Neural cell (in vitro differentiated cells): ENCODE results near the gene FAM168A. TPM values are rescaled to one million over a fixed set of nuclear protein-coding genes. Genes with fewer than 3 reads are reported as not detected.

Experiments used
- H2AFZ ChIP-seq: fragments of 200-600, 300-800 bp; sonication (generic), shearing (Covaris generic); 2 replicates; pipeline ENCODE4 v1.6.0; 2014; ENCODE audit warnings: low read depth, mild to moderate bottlenecking, antibody characterized with exemption, low read length, moderate library complexity
- H3F3A ChIP-seq: fragments of 200-600 bp; shearing (Covaris generic); 2 replicates; pipeline ENCODE4 v1.6.1; 2016; ENCODE audit warnings: mild to moderate bottlenecking, moderate library complexity, mixed read lengths, antibody characterized with exemption, low read length; ENCODE audit not compliant: insufficient read depth, poor library complexity, severe bottlenecking
- H3K27ac ChIP-seq: fragments of 200-600, 300-800 bp; sonication (generic), shearing (Covaris generic); 2 replicates; pipeline ENCODE4 v1.5.1; 2014; ENCODE audit warnings: mild to moderate bottlenecking, low read length, moderate library complexity
- H3K27me3 ChIP-seq: fragments of 300-800, 200-600 bp; sonication (generic), shearing (Covaris generic); 2 replicates; pipeline ENCODE4 v1.6.0; 2014; ENCODE audit warnings: mild to moderate bottlenecking, low read depth, low read length, moderate library complexity; ENCODE audit not compliant: insufficient read depth
- H3K36me3 ChIP-seq: fragments of 300-800, 200-600 bp; sonication (generic), shearing (Covaris generic); 2 replicates; pipeline ENCODE4 v1.5.1; 2014; ENCODE audit warnings: mild to moderate bottlenecking, antibody characterized with exemption, low read length, moderate library complexity; ENCODE audit not compliant: insufficient read depth
- H3K4me2 ChIP-seq: fragments of 300-800, 200-600 bp; sonication (generic), shearing (Covaris generic); 2 replicates; pipeline ENCODE4 v1.6.0; 2014; ENCODE audit warnings: mild to moderate bottlenecking, low read length
- H3K4me3 ChIP-seq: fragments of 300-800, 200-600 bp; sonication (generic), shearing (Covaris generic); 2 replicates; pipeline ENCODE4 v1.5.1; 2014; ENCODE audit warnings: mild to moderate bottlenecking, low read length, moderate library complexity
- H3K79me2 ChIP-seq: fragments of 200-600 bp; shearing (Covaris generic); replicated peaks from 2 replicates; pipeline ENCODE4 v1.6.0; 2014; ENCODE audit warnings: mild to moderate bottlenecking, low read length, moderate library complexity; ENCODE audit not compliant: insufficient read depth
- H3K9ac ChIP-seq: fragments of 300-800, 200-600 bp; sonication (generic), shearing (Covaris generic); 2 replicates; pipeline ENCODE4 v1.6.1; 2016; ENCODE audit warnings: mild to moderate bottlenecking, low read length, mixed read lengths
- H3K9me2 ChIP-seq: fragments of 200-600 bp; shearing (Covaris generic); 2 replicates; pipeline ENCODE4 v1.6.1; 2016; ENCODE audit warnings: mild to moderate bottlenecking, low read length, mixed read lengths; ENCODE audit not compliant: insufficient read depth
- H3K9me3 ChIP-seq: fragments of 200-600, 300-800 bp; sonication (generic), shearing (Covaris generic); 2 replicates; pipeline ENCODE4 v1.6.1; 2016; ENCODE audit warnings: mild to moderate bottlenecking, mixed run types, low read length, moderate library complexity, mixed read lengths
- H4K20me1 ChIP-seq: fragments of 200-600 bp; shearing (Covaris generic); 2 replicates; pipeline ENCODE4 v1.6.1; 2016; ENCODE audit warnings: mild to moderate bottlenecking, mixed run types; ENCODE audit not compliant: insufficient read depth
- EP300 ChIP-seq: fragments of 450-650 bp; conservative IDR thresholded peaks from 2 replicates; pipeline ENCODE4 v1.6.1; 2014; ENCODE audit warnings: antibody characterized with exemption, mild to moderate bottlenecking, moderate library complexity; ENCODE audit not compliant: poor library complexity, severe bottlenecking
- EZH2 ChIP-seq: fragments of 200-600, 300-800 bp; shearing (Covaris generic), sonication (generic); IDR thresholded peaks from 2 replicates; pipeline ENCODE4 v1.6.1; 2014; ENCODE audit warnings: antibody characterized with exemption, low read length, borderline replicate concordance, mild to moderate bottlenecking; ENCODE audit not compliant: insufficient read depth, poor library complexity, severe bottlenecking
- MXI1 ChIP-seq: fragments of 450-650 bp; conservative IDR thresholded peaks from 2 replicates; pipeline ENCODE4 v1.6.1; 2014; ENCODE audit warnings: antibody characterized with exemption, mild to moderate bottlenecking; ENCODE audit not compliant: poor library complexity, severe bottlenecking
- POLR2AphosphoS5 ChIP-seq: IDR thresholded peaks from 2 replicates; pipeline ENCODE4 v1.6.1; 2012
- RAD21 ChIP-seq: fragments of 450-650 bp; conservative IDR thresholded peaks from 2 replicates; pipeline ENCODE4 v1.6.1; 2014; ENCODE audit warnings: antibody characterized with exemption, mild to moderate bottlenecking, moderate library complexity
- SMC3 ChIP-seq: fragments of 450-650 bp; conservative IDR thresholded peaks from 2 replicates; pipeline ENCODE4 v1.6.1; 2014; ENCODE audit warnings: antibody characterized with exemption, mild to moderate bottlenecking, moderate library complexity; ENCODE audit not compliant: poor library complexity
- TAF1 ChIP-seq: IDR thresholded peaks from 2 replicates; pipeline ENCODE4 v1.6.1; 2012; ENCODE audit warnings: low read depth
- polyA plus RNA-seq: library from polyadenylated mRNA; depleted of rRNA; stranded (reverse); fragments of >200 nt; gene quantifications from 2 replicates; pipeline ENCODE4 v1.2.3, GENCODE V29; 2014
- TF ChIP-seq, protein P1 (sequence below): fragments of 450-650 bp; IDR thresholded peaks from 2 replicates; pipeline ENCODE4 v1.5.1; 2014; ENCODE audit warnings: antibody characterized with exemption, mild to moderate bottlenecking, moderate library complexity; ENCODE audit not compliant: poor library complexity, severe bottlenecking
- TF ChIP-seq, protein P2 (sequence below): IDR thresholded peaks from 2 replicates; pipeline ENCODE4 v1.6.1; 2012; ENCODE audit warnings: borderline replicate concordance

The FAM168A gene
- polyA plus RNA-seq, 1 donor from 2014 or later: 67.3 TPM

DNA sequence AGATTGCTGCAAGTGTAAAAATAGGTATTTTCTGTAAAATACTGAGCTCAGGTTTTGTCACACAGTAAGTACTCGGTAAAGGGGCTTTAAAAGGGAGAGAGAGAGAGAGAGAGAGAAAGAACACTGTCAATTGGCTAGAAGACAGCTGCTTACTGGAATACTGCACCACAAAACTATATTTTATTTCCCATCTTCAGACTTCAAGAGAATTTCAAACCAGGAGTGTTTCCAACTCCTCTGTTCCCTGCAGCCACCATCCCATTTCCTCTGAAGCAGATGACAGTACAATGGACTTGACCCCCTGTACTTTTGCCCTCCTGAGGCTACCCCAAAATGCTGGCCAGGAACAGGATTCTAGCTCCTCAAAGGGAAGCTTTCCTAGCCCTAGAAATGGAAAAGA is 132.0 kb downstream of the FAM168A start:
- no peak for TF ChIP-seq TAF1
- no peak for TF ChIP-seq EP300
- TF ChIP-seq SMC3: no peak
- Histone ChIP-seq H3K27ac (no peak overlapping the region), H4K20me1 (no peaks in the 10 kb centered on the region), H3K27me3 (no peaks in the 10 kb centered on the region), H3K9me3 (no peaks in the 10 kb centered on the region), H3K4me2 (no peak overlapping the region), H3K9ac (no peak overlapping the region), H3F3A (no peaks in the 10 kb centered on the region), H3K9me2 (no peaks in the 10 kb centered on the region), H3K4me3 (no peak overlapping the region), H3K36me3 (no peaks in the 10 kb centered on the region), H3K79me2 (no peaks in the 10 kb centered on the region), H2AFZ (no peak overlapping the region)

DNA sequence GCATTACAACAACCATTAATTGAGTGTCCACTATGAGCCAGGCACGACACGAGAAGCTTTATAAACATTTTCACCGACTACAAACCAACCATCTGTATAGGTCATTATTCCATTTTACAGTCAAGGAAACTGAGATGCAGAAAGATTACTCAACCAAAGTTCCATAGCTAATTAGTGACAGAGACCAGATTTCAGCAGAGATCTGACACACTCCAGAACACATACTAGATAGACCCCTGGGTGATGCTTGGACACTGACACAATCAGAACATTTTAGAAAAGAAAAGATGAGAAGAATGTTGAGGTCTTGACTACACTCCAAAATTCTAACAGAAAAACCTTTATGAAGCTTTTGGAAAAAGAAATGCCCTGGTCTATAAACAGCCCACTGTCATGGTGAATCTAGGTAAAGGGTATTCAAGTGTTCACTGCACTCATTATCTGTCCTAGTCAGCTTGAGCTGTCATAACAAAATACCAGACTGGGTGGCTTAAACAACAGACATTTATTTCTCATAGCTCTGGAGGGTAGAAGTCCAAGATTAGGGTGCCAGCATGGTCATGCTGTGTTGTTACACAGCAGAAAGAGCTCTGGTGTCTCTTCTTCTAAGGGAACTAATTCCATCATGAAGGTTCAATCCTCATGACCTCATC is 132.8 kb downstream of the FAM168A start:
- no peak overlapping the region for H3K4me3 ChIP-seq
- H3K27me3 ChIP-seq: no peaks in the 10 kb centered on the region
- no peaks in the 10 kb centered on the region for H3F3A ChIP-seq
- no peak overlapping the region for H3K9ac ChIP-seq
- H3K79me2 ChIP-seq: no peaks in the 10 kb centered on the region
- no peaks in the 10 kb centered on the region for H3K9me3 ChIP-seq
- no peaks in the 10 kb centered on the region for H4K20me1 ChIP-seq
- TF ChIP-seq MXI1 (no peak), EZH2 (no peak)
- no peak overlapping the region for H3K4me2 ChIP-seq
- H2AFZ ChIP-seq: no peak overlapping the region
- no peaks in the 10 kb centered on the region for H3K9me2 ChIP-seq
- H3K27ac ChIP-seq: no peak overlapping the region
- H3K36me3 ChIP-seq: no peaks in the 10 kb centered on the region

DNA sequence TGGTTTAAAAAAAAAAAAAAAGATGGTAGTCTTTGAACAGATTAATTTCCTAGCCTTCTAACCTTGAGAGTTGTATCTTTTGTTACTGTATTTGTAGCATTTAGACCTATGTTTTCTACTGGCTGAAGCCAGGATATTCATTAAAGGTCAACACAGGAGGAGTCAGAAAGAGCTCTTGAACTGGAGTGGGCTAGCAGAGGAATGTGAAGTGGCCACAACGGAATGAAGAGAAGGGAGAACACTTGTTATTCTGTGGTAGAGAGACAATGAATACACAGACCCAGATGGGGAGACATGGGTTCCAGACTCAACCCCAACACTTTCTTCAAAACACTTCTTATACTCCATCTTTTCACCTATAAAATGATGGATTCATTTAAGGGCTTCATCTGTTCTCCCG is 133.6 kb downstream of the FAM168A start:
- Histone ChIP-seq H3K9me3 (no peaks in the 10 kb centered on the region), H3K36me3 (no peaks in the 10 kb centered on the region), H2AFZ (no peak overlapping the region), H3F3A (no peaks in the 10 kb centered on the region), H3K9me2 (no peaks in the 10 kb centered on the region), H3K4me2 (no peak overlapping the region), H3K79me2 (peaks cover 3% of the 10 kb centered on the region), H4K20me1 (no peaks in the 10 kb centered on the region), H3K27ac (no peak overlapping the region), H3K9ac (no peak overlapping the region), H3K27me3 (no peaks in the 10 kb centered on the region), H3K4me3 (no peak overlapping the region)
- TF ChIP-seq EZH2: no peak
- TF ChIP-seq TAF1: no peak
- no peak for TF ChIP-seq RAD21
- TF ChIP-seq EP300: no peak
- no peak for TF ChIP-seq MXI1
- TF ChIP-seq POLR2AphosphoS5: no peak
- TF ChIP-seq, protein P1, sequence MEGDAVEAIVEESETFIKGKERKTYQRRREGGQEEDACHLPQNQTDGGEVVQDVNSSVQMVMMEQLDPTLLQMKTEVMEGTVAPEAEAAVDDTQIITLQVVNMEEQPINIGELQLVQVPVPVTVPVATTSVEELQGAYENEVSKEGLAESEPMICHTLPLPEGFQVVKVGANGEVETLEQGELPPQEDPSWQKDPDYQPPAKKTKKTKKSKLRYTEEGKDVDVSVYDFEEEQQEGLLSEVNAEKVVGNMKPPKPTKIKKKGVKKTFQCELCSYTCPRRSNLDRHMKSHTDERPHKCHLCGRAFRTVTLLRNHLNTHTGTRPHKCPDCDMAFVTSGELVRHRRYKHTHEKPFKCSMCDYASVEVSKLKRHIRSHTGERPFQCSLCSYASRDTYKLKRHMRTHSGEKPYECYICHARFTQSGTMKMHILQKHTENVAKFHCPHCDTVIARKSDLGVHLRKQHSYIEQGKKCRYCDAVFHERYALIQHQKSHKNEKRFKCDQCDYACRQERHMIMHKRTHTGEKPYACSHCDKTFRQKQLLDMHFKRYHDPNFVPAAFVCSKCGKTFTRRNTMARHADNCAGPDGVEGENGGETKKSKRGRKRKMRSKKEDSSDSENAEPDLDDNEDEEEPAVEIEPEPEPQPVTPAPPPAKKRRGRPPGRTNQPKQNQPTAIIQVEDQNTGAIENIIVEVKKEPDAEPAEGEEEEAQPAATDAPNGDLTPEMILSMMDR: no peak
- no peak for TF ChIP-seq SMC3
- TF ChIP-seq, protein P2, sequence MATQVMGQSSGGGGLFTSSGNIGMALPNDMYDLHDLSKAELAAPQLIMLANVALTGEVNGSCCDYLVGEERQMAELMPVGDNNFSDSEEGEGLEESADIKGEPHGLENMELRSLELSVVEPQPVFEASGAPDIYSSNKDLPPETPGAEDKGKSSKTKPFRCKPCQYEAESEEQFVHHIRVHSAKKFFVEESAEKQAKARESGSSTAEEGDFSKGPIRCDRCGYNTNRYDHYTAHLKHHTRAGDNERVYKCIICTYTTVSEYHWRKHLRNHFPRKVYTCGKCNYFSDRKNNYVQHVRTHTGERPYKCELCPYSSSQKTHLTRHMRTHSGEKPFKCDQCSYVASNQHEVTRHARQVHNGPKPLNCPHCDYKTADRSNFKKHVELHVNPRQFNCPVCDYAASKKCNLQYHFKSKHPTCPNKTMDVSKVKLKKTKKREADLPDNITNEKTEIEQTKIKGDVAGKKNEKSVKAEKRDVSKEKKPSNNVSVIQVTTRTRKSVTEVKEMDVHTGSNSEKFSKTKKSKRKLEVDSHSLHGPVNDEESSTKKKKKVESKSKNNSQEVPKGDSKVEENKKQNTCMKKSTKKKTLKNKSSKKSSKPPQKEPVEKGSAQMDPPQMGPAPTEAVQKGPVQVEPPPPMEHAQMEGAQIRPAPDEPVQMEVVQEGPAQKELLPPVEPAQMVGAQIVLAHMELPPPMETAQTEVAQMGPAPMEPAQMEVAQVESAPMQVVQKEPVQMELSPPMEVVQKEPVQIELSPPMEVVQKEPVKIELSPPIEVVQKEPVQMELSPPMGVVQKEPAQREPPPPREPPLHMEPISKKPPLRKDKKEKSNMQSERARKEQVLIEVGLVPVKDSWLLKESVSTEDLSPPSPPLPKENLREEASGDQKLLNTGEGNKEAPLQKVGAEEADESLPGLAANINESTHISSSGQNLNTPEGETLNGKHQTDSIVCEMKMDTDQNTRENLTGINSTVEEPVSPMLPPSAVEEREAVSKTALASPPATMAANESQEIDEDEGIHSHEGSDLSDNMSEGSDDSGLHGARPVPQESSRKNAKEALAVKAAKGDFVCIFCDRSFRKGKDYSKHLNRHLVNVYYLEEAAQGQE: no peak
